HCT116 (cell line): ENCODE results near the gene MRPL58.

Experiments
- CTCF ChIP-seq, 3 experiments: fragments of 200-600 bp in 1 of 3; sonication (generic) in 1 of 3; IDR thresholded peaks in 2 of 3; conservative IDR thresholded peaks in 1 of 3; 2 replicates each; pipeline ENCODE4 v1.5.1; 2012 to 2017; ENCODE audit warnings: low read depth in 2 of 3, low read length in 2 of 3, antibody characterized with exemption in 1 of 3, borderline replicate concordance in 1 of 3, control low read depth in 1 of 3, mild to moderate bottlenecking in 1 of 3, mixed read lengths in 1 of 3, mixed run types in 1 of 3, moderate library complexity in 1 of 3; ENCODE audit not compliant: insufficient read depth in 1 of 3
- EZH2 ChIP-seq: fragments of 200-600 bp; sonication (generic); IDR thresholded peaks from 2 replicates; pipeline ENCODE4 v1.6.1; 2017; ENCODE audit warnings: antibody characterized with exemption, mixed run types
- MAX ChIP-seq: IDR thresholded peaks from 2 replicates; pipeline ENCODE4 v1.6.1; 2012
- POLR2A ChIP-seq: IDR thresholded peaks from 2 replicates; pipeline ENCODE4 v1.7.0; 2011; ENCODE audit warnings: borderline replicate concordance; ENCODE audit not compliant: insufficient read depth, insufficient read length; ENCODE audit errors: extremely low read depth
- POLR2AphosphoS5 ChIP-seq: IDR thresholded peaks from 2 replicates; pipeline ENCODE4 v1.6.1; 2011; ENCODE audit warnings: mild to moderate bottlenecking, low read depth, low read length, moderate library complexity
- RAD21 ChIP-seq: IDR thresholded peaks from 2 replicates; pipeline ENCODE4 v1.6.1; 2012; ENCODE audit warnings: low read depth, mild to moderate bottlenecking
- SIN3A ChIP-seq: IDR thresholded peaks from 2 replicates; pipeline ENCODE4 v1.6.1; 2012; ENCODE audit warnings: low read depth

GRCh38 chr17:75011401-75012095 lies 922 bp upstream of the MRPL58 start:
- no peak for TF ChIP-seq EZH2
- no peak for TF ChIP-seq CTCF (IDR thresholded peaks at IDR 0.05 in 2 of 3, conservative IDR thresholded peaks at IDR 0.05 in 1 of 3; ENCODE audit: borderline replicate concordance in 1 of 3, insufficient read depth in 1 of 3, low read depth in 2 of 3, low read length in 2 of 3)
- no peak for TF ChIP-seq MAX
- TF ChIP-seq POLR2A, result no peak
- TF ChIP-seq SIN3A, result no peak
- no peak for TF ChIP-seq POLR2AphosphoS5
- TF ChIP-seq RAD21, result no peak
